Activated naive CD4-positive, alpha-beta T cell treated with anti-CD3 and anti-CD28 coated beads, Interleukin-2, amount 50 U/mL, for 24 hours (primary cell): ENCODE data around the gene CCDC148.
"Not testable (repeated sequence)": the region's sequence is repeated elsewhere in the genome, so short reads cannot be mapped to it uniquely, and the experiment has no call there.

Source experiments
- H3K27ac Mint-ChIP-seq: one replicate; pipeline ENCODE4 v1.8.0; 2021; ENCODE audit warnings: mild to moderate bottlenecking, mixed read lengths
- H3K27me3 Mint-ChIP-seq: one replicate; pipeline ENCODE4 v1.8.0; 2021; ENCODE audit warnings: mixed read lengths
- H3K36me3 Mint-ChIP-seq: one replicate; pipeline ENCODE4 v1.8.0; 2021; ENCODE audit warnings: mixed read lengths
- H3K4me1 Mint-ChIP-seq: one replicate; pipeline ENCODE4 v1.8.0; 2021; ENCODE audit warnings: mixed read lengths
- H3K4me3 Mint-ChIP-seq: one replicate; pipeline ENCODE4 v1.8.0; 2021; ENCODE audit warnings: mild to moderate bottlenecking, mixed read lengths
- H3K9me3 Mint-ChIP-seq: one replicate; pipeline ENCODE4 v1.8.0; 2021; ENCODE audit warnings: mixed read lengths

The CCDC148 gene

GRCh38 chr2:158464426-158465281 is 8.1 kb upstream of the CCDC148 start:
- H3K4me3 Mint-ChIP-seq, result no peak overlapping the region
- peaks cover under 1% of the 10 kb centered on the region for H3K36me3 Mint-ChIP-seq
- H3K27ac Mint-ChIP-seq, result no peak overlapping the region
- no peaks in the 10 kb centered on the region for H3K27me3 Mint-ChIP-seq
- peaks cover 13% of the 10 kb centered on the region for H3K4me1 Mint-ChIP-seq
- no peaks in the 10 kb centered on the region for H3K9me3 Mint-ChIP-seq

- Mint-ChIP-seq H3K27me3 (no peaks in the 10 kb centered on the region), H3K27ac (no peak overlapping the region), H3K9me3 (no peaks in the 10 kb centered on the region), H3K4me3 (no peak overlapping the region), H3K36me3 (no peaks in the 10 kb centered on the region), H3K4me1 (peaks cover 17% of the 10 kb centered on the region)
Observed at GRCh38 chr2:158463496-158464095, 7.0 kb upstream of the CCDC148 start.

GRCh38 chr2:158460632-158461297 is 4.2 kb upstream of the CCDC148 start:
- H3K27me3 Mint-ChIP-seq, result no peaks in the 10 kb centered on the region
- no peaks in the 10 kb centered on the region for H3K9me3 Mint-ChIP-seq
- H3K36me3 Mint-ChIP-seq, result no peaks in the 10 kb centered on the region
- H3K4me1 Mint-ChIP-seq, result peaks cover 31% of the 10 kb centered on the region
- H3K27ac Mint-ChIP-seq, result no peak overlapping the region
- no peak overlapping the region for H3K4me3 Mint-ChIP-seq

- H3K4me1 Mint-ChIP-seq, result peaks cover 31% of the 10 kb centered on the region
- no peaks in the 10 kb centered on the region for H3K9me3 Mint-ChIP-seq
- H3K36me3 Mint-ChIP-seq, result no peaks in the 10 kb centered on the region
- no peaks in the 10 kb centered on the region for H3K27me3 Mint-ChIP-seq
- peak overlapping the region; percentile 93 for H3K4me3 Mint-ChIP-seq
- H3K27ac Mint-ChIP-seq, result no peak overlapping the region
Observed at GRCh38 chr2:158459161-158460003, 2.8 kb upstream of the CCDC148 start.

- Mint-ChIP-seq H3K27ac (no peak overlapping the region), H3K4me1 (peaks cover 31% of the 10 kb centered on the region), H3K9me3 (no peaks in the 10 kb centered on the region), H3K4me3 (peak overlapping the region; percentile 93), H3K36me3 (no peaks in the 10 kb centered on the region), H3K27me3 (no peaks in the 10 kb centered on the region)
Observed at GRCh38 chr2:158458617-158458920, 2.0 kb upstream of the CCDC148 start.

GRCh38 chr2:158457826-158458616 is 1.5 kb upstream of the CCDC148 start:
- Mint-ChIP-seq H3K36me3 (no peaks in the 10 kb centered on the region), H3K27me3 (no peaks in the 10 kb centered on the region), H3K4me3 (peak overlapping the region; percentile 93), H3K27ac (peak overlapping the region; percentile 72), H3K9me3 (no peaks in the 10 kb centered on the region), H3K4me1 (peaks cover 31% of the 10 kb centered on the region)

GRCh38 chr2:158457092-158457825 is 706 bp upstream of the CCDC148 start:
- H3K4me1 Mint-ChIP-seq, result peaks cover 31% of the 10 kb centered on the region

GRCh38 chr2:158443606-158444005 is 12.9 kb downstream of the CCDC148 start:
- Mint-ChIP-seq H3K4me3 (no peak overlapping the region), H3K9me3 (no peaks in the 10 kb centered on the region), H3K27ac (no peak overlapping the region), H3K4me1 (no peaks in the 10 kb centered on the region), H3K27me3 (no peaks in the 10 kb centered on the region), H3K36me3 (no peaks in the 10 kb centered on the region)

More at GRCh38 chr2:158457092-158457825, 706 bp upstream of the CCDC148 start:
- Mint-ChIP-seq H3K27ac (peak overlapping the region; percentile 72), H3K36me3 (no peaks in the 10 kb centered on the region), H3K27me3 (no peaks in the 10 kb centered on the region), H3K9me3 (no peaks in the 10 kb centered on the region), H3K4me3 (peak overlapping the region; percentile 93)

- not testable (repeated sequence) for H3K4me3 Mint-ChIP-seq, H3K27ac Mint-ChIP-seq, H3K9me3 Mint-ChIP-seq, H3K27me3 Mint-ChIP-seq, H3K4me1 Mint-ChIP-seq, H3K36me3 Mint-ChIP-seq
Observed at GRCh38 chr2:158439062-158439461, 17.5 kb downstream of the CCDC148 start.

GRCh38 chr2:158433716-158434115 is 22.8 kb downstream of the CCDC148 start:
- H3K4me3 Mint-ChIP-seq, H3K27ac Mint-ChIP-seq, H3K4me1 Mint-ChIP-seq, H3K36me3 Mint-ChIP-seq, H3K27me3 Mint-ChIP-seq: not testable (repeated sequence)
- peaks cover 11% of the 10 kb centered on the region for H3K9me3 Mint-ChIP-seq

- Mint-ChIP-seq H3K9me3 (peaks cover 16% of the 10 kb centered on the region), H3K36me3 (peaks cover 2% of the 10 kb centered on the region)
Observed at GRCh38 chr2:158432117-158432516, 24.4 kb downstream of the CCDC148 start.

GRCh38 chr2:158414538-158414937 is 42.0 kb downstream of the CCDC148 start:
- H3K27me3 Mint-ChIP-seq, result peaks cover 7% of the 10 kb centered on the region
- peaks cover 5% of the 10 kb centered on the region for H3K36me3 Mint-ChIP-seq
- H3K4me1 Mint-ChIP-seq, result no peaks in the 10 kb centered on the region
- no peak overlapping the region for H3K27ac Mint-ChIP-seq
- H3K4me3 Mint-ChIP-seq, result no peak overlapping the region
- H3K9me3 Mint-ChIP-seq, result peaks cover 9% of the 10 kb centered on the region

More at GRCh38 chr2:158432117-158432516, 24.4 kb downstream of the CCDC148 start:
- Mint-ChIP-seq H3K4me3 (no peak overlapping the region), H3K27me3 (peaks cover 1% of the 10 kb centered on the region), H3K4me1 (no peaks in the 10 kb centered on the region), H3K27ac (no peak overlapping the region)

GRCh38 chr2:158413581-158413980 is 43.0 kb downstream of the CCDC148 start:
- Mint-ChIP-seq H3K27me3 (peaks cover 7% of the 10 kb centered on the region), H3K4me3 (no peak overlapping the region), H3K27ac (no peak overlapping the region), H3K9me3 (peaks cover 9% of the 10 kb centered on the region), H3K36me3 (peaks cover 5% of the 10 kb centered on the region), H3K4me1 (no peaks in the 10 kb centered on the region)

GRCh38 chr2:158412206-158412605 is 44.3 kb downstream of the CCDC148 start:
- Mint-ChIP-seq H3K27me3 (peaks cover 6% of the 10 kb centered on the region), H3K9me3 (peaks cover 9% of the 10 kb centered on the region), H3K4me3 (no peak overlapping the region), H3K4me1 (no peaks in the 10 kb centered on the region), H3K36me3 (peaks cover 3% of the 10 kb centered on the region), H3K27ac (no peak overlapping the region)
